HG02759 (cell line): Measurements from ENCODE around the gene CCDC18.
"Not testable (repeated sequence)": the region's sequence is repeated elsewhere in the genome, so short reads cannot be mapped to it uniquely, and the experiment has no call there.

Experiments used
- ATAC-seq: cut with Tn5 transposase; IDR thresholded peaks from one replicate; pipeline ENCODE4 v1.9.1; 2021; ENCODE audit warnings: mild to moderate bottlenecking, moderate library complexity; ENCODE audit not compliant: unreplicated experiment

The CCDC18 gene

DNA sequence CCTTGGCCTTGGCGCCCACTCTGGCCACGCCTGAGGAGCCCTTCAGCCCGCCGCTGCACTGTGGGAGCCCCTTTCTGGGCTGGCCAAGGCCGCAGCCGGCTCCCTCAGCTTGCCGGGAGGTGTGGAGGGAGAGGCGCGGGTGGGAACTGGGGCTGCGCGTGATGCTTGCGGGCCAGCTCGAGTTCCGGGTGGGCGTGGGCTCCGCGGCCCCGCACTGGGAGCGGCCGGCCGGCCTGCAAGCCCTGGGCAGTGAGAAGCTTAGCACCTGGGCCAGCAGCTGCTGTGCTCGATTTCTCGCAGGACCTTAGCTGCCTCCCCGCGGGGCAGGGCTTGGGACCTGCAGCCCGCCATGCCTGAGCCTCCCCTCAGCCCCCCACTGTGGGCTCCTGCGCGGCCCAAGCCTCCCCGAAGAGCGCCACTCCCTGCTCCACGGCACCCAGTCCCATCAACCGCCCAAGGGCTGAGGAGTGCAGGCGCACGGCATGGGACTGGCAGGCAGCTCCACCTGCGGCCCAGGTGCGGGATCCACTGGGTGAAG, 10.3 kb upstream of the CCDC18 start:
- not testable (repeated sequence) for ATAC-seq

DNA sequence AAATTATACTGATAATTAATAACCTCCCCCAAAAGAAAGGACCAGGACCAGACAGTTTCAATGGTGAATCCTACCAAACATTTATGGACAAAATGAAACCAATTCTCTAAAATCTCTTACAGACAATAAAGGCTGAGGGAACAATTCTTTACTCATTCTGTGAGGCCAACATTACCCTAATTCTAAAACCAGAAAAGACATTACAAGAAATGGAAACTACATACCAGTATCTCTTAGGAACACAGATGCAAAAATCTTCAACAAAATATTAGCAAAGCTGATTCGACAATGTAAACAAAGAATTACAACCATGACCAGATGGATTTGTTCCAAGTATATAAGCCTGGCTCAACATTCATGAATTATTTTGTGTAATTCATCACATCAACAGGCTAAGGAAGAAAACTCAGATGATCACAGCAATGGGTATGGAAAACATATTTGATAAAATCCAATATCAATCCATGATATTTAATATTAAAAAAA, 8.9 kb upstream of the CCDC18 start:
- no peak for ATAC-seq

DNA sequence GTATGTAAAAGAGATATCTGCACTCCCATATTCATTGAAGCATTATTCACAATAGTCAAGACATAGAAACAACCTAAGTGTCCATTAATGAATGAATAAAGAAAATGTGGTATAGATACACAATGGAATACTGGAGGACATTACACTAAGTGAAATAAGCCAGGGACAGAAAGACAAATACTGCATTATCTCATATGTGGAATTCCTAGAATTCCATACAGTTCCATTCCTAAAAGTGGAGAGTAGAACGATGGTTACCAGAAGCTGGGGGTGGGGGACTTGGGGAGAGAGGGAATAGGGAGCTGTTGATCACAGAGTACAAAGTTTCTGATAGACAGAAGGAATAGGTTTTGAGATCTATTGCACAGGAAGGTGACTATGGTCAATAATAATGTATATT, 7.7 kb upstream of the CCDC18 start:
- no peak for ATAC-seq

DNA sequence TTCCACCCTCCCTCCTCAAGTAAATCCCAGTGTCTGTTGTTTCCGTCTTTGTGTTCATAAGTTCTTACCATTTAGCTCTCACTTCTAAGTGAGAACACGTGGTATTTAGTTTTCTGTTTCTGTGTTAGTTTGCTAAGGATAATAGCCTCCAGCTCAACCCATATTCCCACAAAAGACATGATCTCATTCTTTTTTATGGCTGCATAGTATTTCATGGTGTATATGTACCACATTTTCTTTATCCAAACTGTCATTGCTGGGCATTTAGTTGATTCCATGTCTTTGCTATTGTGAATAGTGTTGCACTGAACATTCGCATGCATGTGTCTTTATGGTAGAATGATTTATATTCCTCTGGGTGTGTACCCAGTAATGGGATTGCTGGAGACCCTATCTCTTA, 5.9 kb upstream of the CCDC18 start:
- not testable (repeated sequence) for ATAC-seq

DNA sequence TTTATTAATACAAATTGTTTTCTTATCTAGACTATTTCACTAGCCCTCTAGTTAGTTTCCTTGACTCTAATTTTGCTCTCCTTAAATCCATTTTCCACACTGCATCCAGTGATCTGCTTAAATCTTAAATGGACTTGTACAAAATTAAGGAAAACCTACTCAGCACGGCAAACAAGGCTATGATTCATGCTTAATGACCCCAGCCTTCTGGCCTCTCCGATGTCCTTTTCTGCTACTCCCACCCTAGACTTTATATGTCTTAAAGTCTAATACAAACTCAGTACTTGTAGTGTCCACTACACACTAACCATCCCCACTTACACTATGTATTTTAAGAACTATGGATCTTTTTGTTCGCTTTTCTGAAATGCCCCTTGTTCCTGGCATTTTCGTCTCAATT, 2.5 kb upstream of the CCDC18 start:
- no peak for ATAC-seq

DNA sequence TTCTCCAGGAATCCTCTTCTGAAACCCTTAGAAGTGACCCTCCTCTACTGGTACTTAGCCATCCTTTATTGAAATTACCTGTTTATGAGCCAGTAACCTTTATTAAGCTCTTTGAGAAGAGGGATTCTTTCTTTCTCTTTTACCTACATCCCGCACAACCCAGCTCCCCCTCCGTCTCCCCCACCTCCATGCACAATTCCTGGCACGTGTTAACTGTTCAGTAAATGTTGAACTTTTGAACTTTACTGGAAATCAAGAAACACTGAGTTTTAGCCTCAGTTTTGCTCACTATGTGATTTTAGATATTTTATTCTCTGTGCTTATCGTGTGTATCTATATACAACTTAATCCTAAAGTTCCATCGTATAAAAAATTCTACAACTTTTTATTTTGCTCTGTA, 2.1 kb upstream of the CCDC18 start:
- ATAC-seq: no peak

DNA sequence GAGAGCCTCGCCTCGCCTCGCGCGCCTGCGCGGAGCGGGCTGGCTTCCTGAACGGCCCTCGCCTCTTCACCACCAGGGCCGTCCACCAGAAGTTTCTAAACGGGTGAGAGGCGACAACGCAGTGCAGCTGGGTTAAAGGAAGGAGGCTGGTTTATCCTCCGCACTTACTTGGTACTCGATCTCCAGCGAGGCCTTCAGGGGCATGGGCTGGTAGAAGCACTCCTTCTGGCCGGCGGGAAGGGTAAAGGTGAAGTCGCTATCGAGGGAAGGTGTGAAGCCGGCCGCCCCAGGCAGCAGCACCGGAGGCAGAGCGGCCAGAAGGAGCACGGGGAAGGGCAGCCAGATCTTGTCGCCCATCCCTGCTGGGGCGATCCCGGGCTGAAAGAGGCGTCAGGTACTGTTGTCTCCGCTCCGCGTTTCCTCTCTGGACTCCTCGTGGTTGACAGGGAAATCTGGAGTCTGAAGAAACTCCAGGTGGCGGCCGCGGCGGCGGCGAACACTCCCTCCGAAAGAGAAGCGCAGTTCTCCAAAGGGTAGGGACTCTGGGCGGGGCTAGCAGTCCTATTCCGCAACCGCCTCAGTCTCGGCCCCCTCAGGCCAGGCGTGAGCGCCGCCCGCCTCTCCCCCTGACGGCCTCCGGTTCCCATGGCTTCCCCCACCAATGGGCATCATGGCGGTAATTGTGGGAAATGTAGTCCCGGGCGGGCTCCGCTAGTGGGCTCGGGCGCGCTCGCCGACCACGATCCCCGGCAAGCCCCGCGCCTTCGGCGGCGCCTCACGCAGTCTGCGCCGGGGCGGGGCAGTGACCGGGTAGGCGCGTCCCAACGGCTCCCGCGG, 420 bp upstream of the CCDC18 start, which contains the start of gene TMED5:
Gene TMED5 (minus strand): TSS at position 528 of the 837 bp plus-strand sequence. CDS start 171 bp downstream, at position 357.
- ATAC-seq: peak; percentile 88

DNA sequence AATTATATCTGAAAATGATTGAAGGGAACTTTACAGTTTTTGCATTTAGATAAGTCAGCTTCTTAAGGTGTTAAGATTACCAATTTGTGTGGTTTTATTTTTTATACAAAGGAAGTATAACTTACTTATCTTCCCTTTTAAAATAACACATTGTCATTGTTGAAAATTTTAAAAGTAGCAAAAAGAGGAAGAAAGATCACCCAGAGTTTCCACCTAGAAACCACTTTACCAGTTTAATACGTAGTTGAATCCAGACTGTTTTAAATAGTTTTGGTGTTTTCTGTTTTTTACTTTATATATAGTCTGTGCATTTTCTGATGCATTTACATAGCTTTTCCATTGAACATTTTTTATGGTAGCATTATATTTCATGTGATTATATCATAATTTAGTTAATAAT, 6.1 kb downstream of the CCDC18 start:
- no peak for ATAC-seq

DNA sequence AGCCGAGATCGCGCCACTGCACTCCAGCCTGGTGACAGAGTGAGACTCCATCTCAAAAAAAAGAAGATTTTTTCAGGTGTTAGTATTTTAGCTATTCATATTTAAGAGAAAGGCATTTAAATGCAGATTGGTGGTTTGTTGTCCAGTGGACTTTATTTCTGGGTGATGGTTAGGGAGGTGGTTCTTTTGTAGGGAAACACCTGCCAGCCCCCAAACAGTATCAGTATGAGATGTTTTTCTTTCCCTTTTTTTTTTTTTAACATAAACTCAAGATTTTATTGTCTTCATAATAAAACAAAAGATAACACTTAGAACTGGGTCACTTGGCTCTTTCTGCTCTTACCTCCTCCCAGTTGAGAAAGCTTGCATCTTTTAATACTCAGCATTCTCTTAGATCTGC, 9.9 kb downstream of the CCDC18 start:
- ATAC-seq: no peak

DNA sequence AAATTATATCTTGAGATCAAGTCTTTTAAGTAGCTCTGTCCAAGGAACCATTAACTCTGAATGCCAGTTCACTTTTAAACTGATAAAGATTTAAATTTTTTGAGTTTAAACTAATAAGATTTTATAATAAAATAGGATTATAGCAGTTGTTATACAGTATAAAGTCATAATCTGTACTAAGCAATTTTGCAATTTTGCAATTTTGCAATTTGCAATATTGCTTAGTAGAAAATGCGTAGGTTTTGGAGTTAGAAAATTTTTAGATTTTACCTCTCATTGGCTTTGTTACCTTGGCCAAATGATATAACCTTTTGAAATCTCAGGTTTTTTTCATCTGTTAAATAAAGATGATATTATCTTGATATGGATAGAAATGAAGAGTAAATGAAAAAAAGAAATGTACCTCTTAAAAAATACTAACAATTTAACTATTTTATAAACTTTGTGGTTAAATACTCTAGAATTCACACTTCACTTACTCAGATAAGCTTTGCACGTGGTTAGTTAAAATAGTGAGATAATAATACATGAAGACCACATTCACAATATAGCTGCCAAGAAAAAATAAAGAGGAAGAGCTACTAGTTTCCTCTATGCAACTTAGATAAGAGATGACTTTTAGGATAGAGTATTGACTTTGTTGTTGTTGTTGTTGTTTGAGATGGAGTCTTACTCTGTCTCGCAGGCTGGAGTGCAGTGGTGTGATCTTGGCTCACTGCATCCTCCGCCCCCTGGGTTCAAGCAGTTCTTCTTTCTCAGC, 13.9 kb downstream of the CCDC18 start:
- ATAC-seq: no peak

DNA sequence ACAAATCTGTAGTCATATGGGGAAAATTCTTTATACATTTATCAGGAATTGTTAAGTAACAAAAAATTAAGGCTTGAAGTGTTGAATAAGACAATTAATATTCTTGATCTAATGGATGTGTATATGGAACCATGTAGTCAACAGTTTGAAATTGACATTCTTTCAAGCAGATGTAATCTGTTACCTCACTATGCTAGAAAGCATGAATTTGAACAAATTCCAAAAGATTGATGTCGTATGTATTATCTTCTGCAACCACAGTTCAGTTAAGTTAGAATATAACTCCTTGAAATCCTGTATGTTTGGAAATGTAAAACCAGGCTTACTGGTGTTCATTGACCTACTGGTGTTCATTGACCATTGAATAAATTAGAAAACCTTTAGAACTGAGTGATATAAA, 16.1 kb downstream of the CCDC18 start:
- ATAC-seq: no peak

DNA sequence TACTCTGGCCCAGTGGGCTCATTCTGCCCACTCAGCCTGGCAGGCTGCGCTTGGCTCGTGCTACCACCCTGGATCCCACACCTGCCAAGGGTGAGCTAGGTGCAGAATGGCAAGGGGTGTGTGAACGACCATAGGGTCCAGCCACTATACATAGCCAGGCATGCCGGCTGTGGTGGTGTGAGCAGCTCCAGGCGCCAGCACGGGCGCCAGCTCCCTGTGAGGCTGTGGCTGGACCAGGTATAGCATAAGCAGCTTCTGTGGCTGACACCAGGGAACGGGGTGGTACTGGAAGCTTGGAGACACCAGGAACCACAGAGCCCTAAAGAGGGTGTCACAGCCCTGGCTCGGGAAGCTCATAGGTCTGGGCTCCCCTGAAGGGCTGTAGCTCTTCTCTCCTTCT, 18.6 kb downstream of the CCDC18 start:
- no peak for ATAC-seq

DNA sequence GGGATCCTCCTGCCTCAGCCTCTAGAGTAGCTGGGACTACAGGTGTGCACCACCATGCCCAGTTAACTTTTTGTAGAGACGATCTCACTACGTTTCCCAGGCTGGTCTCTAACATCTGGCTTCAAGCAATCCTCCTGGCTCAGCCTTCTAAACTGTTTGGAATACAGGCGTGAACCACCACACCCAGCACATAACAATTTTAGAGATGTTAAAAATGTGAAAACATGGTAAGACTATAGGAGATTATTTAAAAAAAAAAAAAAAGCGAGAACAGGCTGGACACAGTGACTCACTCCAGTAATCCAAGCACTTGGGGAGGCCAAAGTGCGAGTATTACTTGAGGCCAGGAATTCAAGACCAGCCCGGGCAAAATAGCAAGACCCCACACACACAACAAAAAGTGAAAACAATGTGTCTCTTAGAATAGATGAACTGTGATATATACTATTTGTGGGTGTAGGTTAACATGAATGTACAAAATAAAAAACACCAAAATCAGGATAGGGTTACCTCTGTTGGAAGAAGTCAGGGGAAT, 19.6 kb downstream of the CCDC18 start:
- ATAC-seq: no peak

DNA sequence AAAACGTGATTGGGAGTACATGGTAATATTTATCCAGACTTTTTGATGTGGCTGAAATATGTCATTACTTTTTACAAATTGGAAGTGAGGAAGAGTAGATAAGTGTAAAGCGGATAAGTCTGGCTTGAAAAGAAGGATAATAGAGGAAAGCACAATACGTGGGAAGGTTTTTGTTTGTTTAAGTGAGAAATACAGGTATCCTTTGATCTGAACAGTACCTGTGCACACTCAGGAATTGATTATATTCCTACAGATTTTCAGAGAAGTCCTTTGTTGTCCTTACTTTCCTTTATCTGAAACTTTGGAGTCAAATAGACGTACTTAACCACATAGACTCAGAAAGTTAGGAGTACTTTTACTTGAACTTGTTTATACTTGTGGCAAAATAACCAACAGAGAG, 20.2 kb downstream of the CCDC18 start:
- ATAC-seq: no peak

DNA sequence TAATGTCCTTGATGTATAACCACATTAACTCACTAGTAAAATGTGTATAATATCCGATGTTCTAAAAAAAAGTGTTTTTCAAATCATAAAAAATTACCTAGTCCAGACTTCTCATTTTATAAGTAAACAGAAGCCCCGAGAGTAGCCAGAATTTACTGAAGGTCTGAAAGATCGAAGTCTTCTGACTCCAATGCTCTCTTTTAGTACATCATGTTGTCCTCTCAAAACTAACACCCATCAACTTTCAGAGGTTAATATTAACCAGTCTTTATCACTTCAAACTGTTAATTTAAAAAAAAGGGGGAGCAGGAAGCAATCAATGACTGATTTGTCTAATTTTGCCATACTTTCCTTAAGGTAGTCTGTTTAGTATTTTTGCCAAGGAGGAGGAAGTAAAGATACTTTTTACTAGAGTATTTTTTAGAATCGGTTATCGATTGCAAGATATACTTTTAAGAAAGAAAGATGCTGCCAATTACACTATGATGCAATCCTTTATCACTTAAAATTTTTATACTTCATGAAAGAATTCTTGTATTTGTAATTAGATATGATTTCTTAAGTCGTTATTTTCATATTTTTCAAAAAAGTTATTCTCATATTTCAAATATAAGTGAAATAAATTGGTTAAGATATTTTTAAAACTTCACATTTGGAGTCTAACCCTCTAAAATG, 25.5 kb downstream of the CCDC18 start:
- no peak for ATAC-seq

DNA sequence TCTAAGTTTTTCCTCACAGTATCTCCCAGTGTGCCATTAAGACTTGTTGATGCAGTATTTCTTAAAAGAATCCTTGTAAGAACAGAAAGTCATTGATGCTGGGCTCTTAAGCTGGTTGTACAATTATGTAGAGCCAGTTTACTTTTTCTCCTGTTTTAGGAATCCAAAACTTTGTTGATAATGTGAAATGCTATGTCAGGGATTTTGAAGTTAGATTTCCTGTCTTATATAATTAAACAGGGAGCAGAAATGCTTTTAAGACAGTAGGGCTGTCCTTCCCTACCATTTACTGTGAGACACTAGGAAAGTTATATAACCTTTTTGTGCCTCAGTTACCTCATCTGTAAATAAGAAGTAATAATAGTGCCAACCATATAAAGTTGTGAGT, 26.0 kb downstream of the CCDC18 start:
- ATAC-seq: no peak

DNA sequence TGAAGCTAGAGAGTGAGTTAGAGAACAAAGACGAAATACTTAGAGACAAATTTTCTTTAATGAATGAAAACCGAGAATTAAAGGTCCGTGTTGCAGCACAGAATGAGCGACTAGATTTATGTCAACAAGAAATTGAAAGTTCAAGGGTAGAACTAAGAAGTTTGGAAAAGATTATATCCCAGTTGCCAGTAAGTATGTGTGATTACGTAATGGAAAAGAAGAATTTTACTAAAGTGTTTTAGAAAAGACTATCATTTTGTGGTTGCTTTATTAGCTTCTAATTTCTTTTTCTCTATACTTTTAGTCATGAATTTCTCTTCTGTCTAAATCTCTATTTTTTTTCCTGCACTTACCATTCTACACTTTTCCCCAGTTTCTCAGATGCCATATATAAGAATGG, 26.7 kb downstream of the CCDC18 start:
- no peak for ATAC-seq

DNA sequence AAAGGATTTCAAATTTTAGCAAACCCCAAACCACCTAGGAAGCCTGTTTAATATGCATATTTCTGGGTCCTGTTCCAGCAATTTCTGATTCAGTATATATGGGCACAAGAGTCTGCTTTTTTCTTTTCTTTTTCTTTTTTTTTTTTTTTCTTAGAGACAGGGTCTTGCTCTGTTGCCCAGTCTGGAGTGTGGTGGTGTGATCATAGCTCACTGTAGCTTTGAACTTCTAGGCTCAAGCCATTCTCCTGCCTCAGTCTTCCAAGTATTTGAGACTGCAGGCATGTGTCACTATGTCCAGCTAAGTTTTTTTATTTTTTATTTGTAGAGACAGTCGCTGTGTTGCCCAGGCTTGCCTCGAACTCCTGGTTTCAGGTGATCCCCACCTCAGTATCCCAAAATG, 34.8 kb downstream of the CCDC18 start:
- ATAC-seq: no peak

DNA sequence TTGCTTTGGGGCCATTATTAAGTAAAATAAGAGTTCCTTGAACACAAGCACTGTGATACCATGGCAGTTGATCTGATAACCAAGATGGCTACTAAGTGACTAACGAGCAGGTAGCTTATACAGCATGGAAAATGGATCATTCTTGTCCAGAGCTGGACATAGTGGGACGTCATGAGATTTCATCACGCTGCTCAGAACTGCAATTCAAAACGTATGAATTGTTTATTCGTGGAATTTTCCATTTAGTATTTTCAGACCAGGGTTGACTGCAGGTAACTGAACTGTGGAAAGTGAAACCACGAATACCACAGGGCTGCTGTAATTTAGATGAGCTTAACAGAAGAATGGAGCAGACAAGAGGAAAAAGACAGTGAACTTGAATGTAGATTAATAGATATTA, 38.9 kb downstream of the CCDC18 start:
- ATAC-seq: peak; percentile 64

DNA sequence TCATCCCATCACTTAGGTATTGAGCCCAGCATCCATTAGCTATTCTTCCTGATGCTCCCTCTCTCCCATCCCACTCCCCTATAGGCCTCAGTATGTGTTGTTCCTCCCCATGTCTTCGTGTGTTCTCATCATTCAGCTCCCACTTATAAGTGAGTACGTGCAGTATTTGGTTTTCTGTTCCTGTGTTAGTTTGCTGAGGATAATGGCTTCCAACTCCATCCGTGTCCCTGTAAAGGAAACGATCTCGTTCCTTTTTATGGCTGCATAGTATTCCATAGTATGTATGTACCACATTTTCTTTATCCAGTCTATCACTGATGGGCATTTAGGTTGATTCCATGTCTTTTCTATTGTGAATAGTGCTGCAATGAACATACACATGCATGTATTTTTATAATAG, 40.2 kb downstream of the CCDC18 start:
- ATAC-seq: not testable (repeated sequence)

DNA sequence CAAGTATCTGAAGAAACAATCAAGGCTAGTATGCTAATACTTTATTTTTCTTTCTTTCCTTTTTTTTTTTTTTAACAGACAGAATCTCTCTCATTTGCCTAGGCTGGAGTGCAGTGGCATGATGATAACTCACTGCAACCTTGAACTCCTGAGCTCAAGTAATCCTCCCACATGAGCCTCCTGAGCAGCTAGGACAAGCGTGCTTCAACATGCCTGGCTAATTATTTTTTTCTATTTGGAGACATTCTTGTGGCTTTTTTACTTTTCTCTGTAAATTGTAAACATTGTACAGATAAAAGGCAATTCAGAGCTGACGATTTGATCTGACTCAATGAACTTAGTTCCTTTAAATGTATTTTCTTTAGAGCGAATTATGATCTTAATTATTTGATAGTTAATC, 41.4 kb downstream of the CCDC18 start:
- ATAC-seq: no peak
